Keratinocyte (primary cell): Measurements from ENCODE around the gene PIP4K2C. TPM values are rescaled to one million over a fixed set of nuclear protein-coding genes. Genes with fewer than 3 reads are reported as not detected.

ENCODE experiments used
- DNase-seq: peaks from one replicate; pipeline ENCODE4 v3.0.0-alpha.2; 2011; ENCODE audit warnings: low read depth, missing footprints, low spot score
- FAIRE-seq: peaks from 2 replicates; lab custom pipeline; 2011; peaks lifted over from hg19 to GRCh38; lab: Jason Lieb, UNC
- H2AFZ ChIP-seq: 2 replicates; pipeline ENCODE4 v1.6.0; 2012; ENCODE audit warnings: low read length, control low read depth, inconsistent platforms; ENCODE audit not compliant: control insufficient read depth
- H3K27ac ChIP-seq: 2 replicates; pipeline ENCODE4 v1.5.1; 2011; ENCODE audit warnings: low read length; ENCODE audit not compliant: control insufficient read depth, insufficient read depth
- H3K27me3 ChIP-seq: 3 replicates; pipeline ENCODE4 v1.6.0; 2011; ENCODE audit warnings: low read length; ENCODE audit not compliant: control insufficient read depth, insufficient read depth; ENCODE audit errors: extremely low read depth
- H3K36me3 ChIP-seq, 2 experiments: 2 replicates in 1 of 2; 3 replicates in 1 of 2; pipeline ENCODE4 v1.5.1; 2011; ENCODE audit warnings: low read length in 2 of 2, mild to moderate bottlenecking in 1 of 2; ENCODE audit not compliant: control insufficient read depth in 2 of 2, insufficient read depth in 2 of 2; ENCODE audit errors: extremely low read depth in 1 of 2
- H3K4me1 ChIP-seq: 3 replicates; pipeline ENCODE4 v1.5.1; 2011; ENCODE audit warnings: low read length; ENCODE audit not compliant: control insufficient read depth, insufficient read depth; ENCODE audit errors: extremely low read depth
- H3K4me2 ChIP-seq: 3 replicates; pipeline ENCODE4 v1.6.0; 2011; ENCODE audit warnings: low read depth, low read length; ENCODE audit not compliant: control insufficient read depth, insufficient read depth; ENCODE audit errors: extremely low read depth
- H3K4me3 ChIP-seq, 3 experiments: fragments of 200-600 bp in 1 of 3; sonication (generic) in 1 of 3; 2 replicates in 2 of 3; 3 replicates in 1 of 3; pipeline ENCODE4 v1.5.1; 2011 to 2016; ENCODE audit warnings: low read length in 3 of 3, mild to moderate bottlenecking in 3 of 3, control low read depth in 2 of 3, inconsistent platforms in 1 of 3, low read depth in 1 of 3, mixed read lengths in 1 of 3, mixed run types in 1 of 3, moderate library complexity in 1 of 3; ENCODE audit not compliant: control insufficient read depth in 2 of 3, insufficient read depth in 2 of 3; ENCODE audit errors: extremely low read depth in 1 of 3
- H3K79me2 ChIP-seq: 2 replicates; pipeline ENCODE4 v1.6.0; 2012; ENCODE audit warnings: low read length; ENCODE audit not compliant: control insufficient read depth, insufficient read depth
- H3K9ac ChIP-seq: 3 replicates; pipeline ENCODE4 v1.6.0; 2011; ENCODE audit warnings: low read length; ENCODE audit not compliant: control insufficient read depth, insufficient read depth; ENCODE audit errors: extremely low read depth
- H3K9me1 ChIP-seq: 3 replicates; pipeline ENCODE4 v1.6.0; 2011; ENCODE audit warnings: low read length; ENCODE audit not compliant: control insufficient read depth, insufficient read depth; ENCODE audit errors: extremely low read depth
- H3K9me3 ChIP-seq: 2 replicates; pipeline ENCODE4 v1.5.1; 2012; ENCODE audit warnings: low read depth, low read length; ENCODE audit not compliant: control insufficient read depth
- H4K20me1 ChIP-seq: 3 replicates; pipeline ENCODE4 v1.6.0; 2011; ENCODE audit warnings: low read length; ENCODE audit not compliant: control insufficient read depth, insufficient read depth; ENCODE audit errors: extremely low read depth
- CTCF ChIP-seq, 3 experiments: IDR thresholded peaks in 1 of 3; conservative IDR thresholded peaks in 1 of 3; optimal IDR thresholded peaks in 1 of 3; 2 replicates in 2 of 3; 3 replicates in 1 of 3; pipeline versions ENCODE3 to v1.5.1; 2011; ENCODE audit warnings: low read length in 3 of 3, mild to moderate bottlenecking in 3 of 3, moderate library complexity in 2 of 3, control low read depth in 1 of 3, inconsistent platforms in 1 of 3; ENCODE audit not compliant: insufficient read depth in 2 of 3; ENCODE audit errors: extremely low read depth in 1 of 3
- EZH2 ChIP-seq: IDR thresholded peaks from one replicate; pipeline ENCODE4 v1.6.1; 2012; ENCODE audit warnings: inconsistent platforms, mild to moderate bottlenecking, low read length, moderate library complexity
- dilution Hi-C: fragments of 300-500 bp; cut with MboI; formaldehyde crosslinking; loops from one replicate; pipeline ENCODE4 v1.7.0; 2020; ENCODE audit warnings: low sequenced_read_pairs; ENCODE audit not compliant: extremely low pct_ligation_motif_present
- polyA plus RNA-seq, 5 experiments: library from polyadenylated mRNA; depleted of rRNA in 3 of 5; stranded (reverse) in 3 of 5; stranded (forward) in 1 of 5; unstranded in 1 of 5; fragments of >200 nt; gene quantifications; 1 replicate in 1 of 5; 2 replicates in 3 of 5; 3 replicates in 1 of 5; pipeline versions ENCODE4 v1.2.1 to v1.2.3, GENCODE V29; 2011 to 2012; ENCODE audit warnings: missing spikeins in 2 of 5, low read depth in 1 of 5, low replicate concordance in 1 of 5

The PIP4K2C gene
- polyA plus RNA-seq, 1 donor (not counting 4 experiments of a cell fraction or from before 2014, with no cell fraction given) = 93.6 TPM

- H4K20me1 ChIP-seq = no peaks in the 10 kb centered on the region
- no peaks in the 10 kb centered on the region for H3K79me2 ChIP-seq
- no peak overlapping the region for H3K9ac ChIP-seq
- H3K27me3 ChIP-seq = peaks cover 14% of the 10 kb centered on the region
- H3K36me3 ChIP-seq = no peaks in the 10 kb centered on the region
- no peaks in the 10 kb centered on the region for H3K4me1 ChIP-seq
- H3K4me2 ChIP-seq = no peak overlapping the region
- no peak for TF ChIP-seq EZH2
- TF ChIP-seq CTCF (optimal IDR thresholded peaks at IDR 0.05 in 1 of 3, IDR thresholded peaks at IDR 0.05 in 1 of 3, conservative IDR thresholded peaks at IDR 0.05 in 1 of 3; ENCODE audit: extremely low read depth in 1 of 3, insufficient read depth in 2 of 3, low read length in 3 of 3) = no peak
- no peak overlapping the region for H3K27ac ChIP-seq
- H2AFZ ChIP-seq = no peak overlapping the region
- no peak for FAIRE-seq
- no peaks in the 10 kb centered on the region for H3K9me3 ChIP-seq
- H3K4me3 ChIP-seq = no peak overlapping the region
- no peaks in the 10 kb centered on the region for H3K9me1 ChIP-seq
- DNase-seq = no peak
- dilution Hi-C loops = loop anchor here (25.0 kb wide), 1 partner anchor 153 kb away; the partner anchor contains the start of genes AGAP2 and TSPAN31
Measured at GRCh38 chr12:57584690-57585089, 6.3 kb upstream of the PIP4K2C start.

GRCh38 chr12:57585156-57585555 is 5.8 kb upstream of the PIP4K2C start:
- Histone ChIP-seq H3K27me3 (peaks cover 14% of the 10 kb centered on the region), H3K4me2 (no peak overlapping the region), H3K27ac (no peak overlapping the region), H3K9ac (no peak overlapping the region), H4K20me1 (no peaks in the 10 kb centered on the region), H3K9me3 (no peaks in the 10 kb centered on the region), H3K4me1 (no peaks in the 10 kb centered on the region), H3K36me3 (no peaks in the 10 kb centered on the region), H3K79me2 (no peaks in the 10 kb centered on the region), H3K4me3 (no peak overlapping the region), H3K9me1 (no peaks in the 10 kb centered on the region), H2AFZ (no peak overlapping the region)
- FAIRE-seq (no peak), DNase-seq (no peak)
- dilution Hi-C loops = loop anchor here (25.0 kb wide), 1 partner anchor 152 kb away; the partner anchor contains the start of genes AGAP2 and TSPAN31
- TF ChIP-seq EZH2 = no peak

- TF ChIP-seq EZH2 = no peak
- TF ChIP-seq CTCF (optimal IDR thresholded peaks at IDR 0.05 in 1 of 3, IDR thresholded peaks at IDR 0.05 in 1 of 3, conservative IDR thresholded peaks at IDR 0.05 in 1 of 3; ENCODE audit: extremely low read depth in 1 of 3, insufficient read depth in 2 of 3, low read length in 3 of 3) = no peak
- no peak overlapping the region for H2AFZ ChIP-seq
- peaks cover 5% of the 10 kb centered on the region for H3K4me1 ChIP-seq
- H3K9me3 ChIP-seq = no peaks in the 10 kb centered on the region
- FAIRE-seq (no peak), DNase-seq (no peak)
- no peaks in the 10 kb centered on the region for H3K36me3 ChIP-seq
- H3K9me1 ChIP-seq = no peaks in the 10 kb centered on the region
- H3K4me3 ChIP-seq = no peak overlapping the region
- H4K20me1 ChIP-seq = no peaks in the 10 kb centered on the region
- dilution Hi-C loops = loop anchor here (25.0 kb wide), 1 partner anchor 151 kb away; the partner anchor contains the start of genes AGAP2 and TSPAN31
- no peak overlapping the region for H3K4me2 ChIP-seq
- no peak overlapping the region for H3K9ac ChIP-seq
- H3K27me3 ChIP-seq = peaks cover 8% of the 10 kb centered on the region
- H3K27ac ChIP-seq = no peak overlapping the region
- peaks cover under 1% of the 10 kb centered on the region for H3K79me2 ChIP-seq
Measured at GRCh38 chr12:57586128-57586527, 4.9 kb upstream of the PIP4K2C start.
